ENCODE results near the gene ABHD8.

ABHD8 gene

DNA sequence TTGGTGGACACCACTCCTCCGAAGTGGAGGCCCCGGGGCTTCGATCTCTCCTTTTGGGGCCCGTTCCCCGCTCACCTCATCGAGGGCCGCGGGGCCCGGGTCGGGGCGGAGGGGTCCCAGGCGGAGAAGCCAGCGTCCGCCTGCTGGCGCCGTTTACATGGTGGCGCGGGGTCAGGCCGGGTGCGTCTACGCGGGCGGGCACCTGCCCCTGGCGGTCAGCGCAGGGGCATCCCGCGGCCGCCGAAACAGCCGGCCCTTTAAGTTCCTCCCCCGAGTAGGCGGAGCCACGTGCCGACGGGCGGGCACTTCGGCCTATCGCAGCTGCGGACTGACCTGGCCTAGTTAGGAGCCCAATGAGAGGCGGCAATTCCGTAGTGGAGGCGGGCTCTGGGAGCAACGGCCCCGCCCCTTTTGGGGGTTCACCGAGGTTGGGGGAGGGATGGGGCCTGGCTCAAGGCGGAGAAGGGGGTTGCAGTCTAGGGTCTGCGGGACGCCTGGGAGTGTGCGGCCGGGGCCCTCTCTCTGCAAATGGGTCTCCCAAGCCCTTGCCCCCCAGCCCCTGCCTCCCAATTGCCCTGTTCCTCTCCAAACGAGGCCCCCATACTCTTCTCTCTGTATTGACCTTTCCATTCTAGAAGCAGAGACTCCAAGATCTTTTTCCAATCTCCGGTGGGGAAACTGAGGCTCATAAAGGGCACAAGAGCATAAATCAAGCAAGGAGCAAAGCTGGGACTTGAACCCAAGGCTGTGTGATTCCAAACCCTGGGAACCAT lies at the start of gene ABHD8:
Gene ABHD8 (minus strand): TSS at position 259 of the 773 bp plus-strand sequence. CDS start 1,809 bp downstream, outside the sequence.
- peak; percentile 79 to 85 for DNase-seq (ENCODE audit: low read depth in 2 of 2, low spot score in 1 of 2)

GRCh38 chr19:17352608-17353280 lies 49.5 kb upstream of the ABHD8 start:
- no peak for DNase-seq (ENCODE audit: low read depth in 2 of 2, low spot score in 1 of 2)

DNA sequence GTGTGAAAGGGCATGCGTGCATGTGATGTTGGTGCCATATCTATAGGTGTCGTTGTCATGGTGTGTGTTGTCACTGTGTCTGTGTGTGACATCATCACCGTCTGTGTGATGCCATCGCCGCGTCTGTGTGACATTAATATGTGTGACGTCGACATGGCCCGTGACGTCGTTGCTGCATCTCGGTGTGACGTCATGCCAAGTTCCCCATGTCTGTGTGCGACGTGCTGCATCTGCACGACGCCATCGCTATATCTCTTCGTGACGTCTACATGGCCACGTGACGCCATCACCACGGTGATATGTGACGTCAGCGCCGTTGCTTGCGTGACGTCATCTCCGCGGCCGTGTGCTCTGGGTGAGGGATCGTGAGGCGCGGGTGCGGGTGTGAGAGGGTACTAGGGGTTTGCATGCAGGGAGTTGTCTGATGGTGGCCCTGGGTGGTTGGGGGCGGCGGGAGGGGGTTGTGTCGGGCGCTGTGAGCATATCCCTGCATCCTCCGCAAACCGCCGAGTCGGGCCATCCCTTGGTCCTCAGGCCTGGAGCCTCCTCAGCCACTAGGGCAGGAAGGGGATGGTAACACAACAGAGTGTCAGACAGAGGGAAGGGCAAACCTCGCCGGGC lies 48.7 kb upstream of the ABHD8 start:
- no peak for DNase-seq (ENCODE audit: low read depth in 2 of 2, low spot score in 1 of 2)

- DNase-seq (ENCODE audit: low read depth in 2 of 2, low spot score in 1 of 2) = no peak
These were observed 45.5 kb upstream of the ABHD8 start for GRCh38 chr19:17348700-17349099.

GRCh38 chr19:17347877-17348276 lies 44.7 kb upstream of the ABHD8 start:
- no peak for DNase-seq (ENCODE audit: low read depth in 2 of 2, low spot score in 1 of 2)

DNA sequence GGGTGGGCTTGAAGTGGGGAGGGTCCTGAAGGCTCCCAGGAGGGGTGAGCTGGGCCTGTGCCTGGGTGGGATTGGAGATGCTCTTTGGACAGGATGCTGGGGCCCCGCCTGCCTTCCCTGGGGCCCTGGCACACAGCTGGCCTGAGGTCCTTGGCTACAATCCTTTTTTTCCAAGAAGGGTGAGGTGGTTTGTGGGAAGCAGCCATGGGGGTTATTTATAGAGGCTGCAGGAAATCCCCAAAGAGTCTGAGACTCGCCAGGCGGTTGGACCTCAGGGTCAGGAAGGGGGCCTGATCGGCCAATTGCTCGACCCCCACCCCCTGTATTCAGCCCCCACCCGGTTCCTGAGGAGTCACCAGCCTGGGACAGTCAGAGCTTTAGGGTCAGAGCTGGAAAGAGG lies 44.1 kb upstream of the ABHD8 start:
- DNase-seq (ENCODE audit: low read depth in 2 of 2, low spot score in 1 of 2) = no peak

GRCh38 chr19:17346109-17346671 lies 43.0 kb upstream of the ABHD8 start:
- DNase-seq (ENCODE audit: low read depth in 2 of 2, low spot score in 1 of 2) = peak; percentile 50 to 58

GRCh38 chr19:17341845-17342244 lies 38.6 kb upstream of the ABHD8 start:
- no peak for DNase-seq (ENCODE audit: low read depth in 2 of 2, low spot score in 1 of 2)

GRCh38 chr19:17341386-17341785 lies 38.2 kb upstream of the ABHD8 start:
- no peak for DNase-seq (ENCODE audit: low read depth in 2 of 2, low spot score in 1 of 2)

DNA sequence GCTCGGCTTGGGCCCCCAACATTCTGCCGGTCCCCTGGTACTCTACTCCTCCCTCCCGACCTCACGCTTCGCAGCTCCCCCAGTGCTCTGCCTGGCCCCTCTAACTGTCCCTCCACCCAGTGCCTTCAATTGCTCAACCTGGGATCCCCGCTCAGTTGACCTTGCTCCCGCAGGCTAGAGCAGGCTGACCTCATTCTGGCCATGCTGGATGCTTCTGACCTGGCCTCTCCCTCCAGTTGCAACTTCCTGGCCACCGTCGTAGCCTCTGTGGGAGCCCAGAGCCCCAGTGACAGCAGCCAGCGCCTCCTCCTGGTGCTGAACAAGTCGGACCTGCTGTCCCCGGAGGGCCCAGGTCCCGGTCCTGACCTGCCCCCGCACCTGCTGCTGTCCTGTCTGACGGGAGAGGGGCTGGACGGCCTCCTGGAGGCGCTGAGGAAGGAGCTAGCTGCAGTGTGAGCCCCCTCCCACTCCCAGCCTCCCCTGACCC lies 37.7 kb upstream of the ABHD8 start:
- DNase-seq (ENCODE audit: low read depth in 2 of 2, low spot score in 1 of 2) = no peak

DNA sequence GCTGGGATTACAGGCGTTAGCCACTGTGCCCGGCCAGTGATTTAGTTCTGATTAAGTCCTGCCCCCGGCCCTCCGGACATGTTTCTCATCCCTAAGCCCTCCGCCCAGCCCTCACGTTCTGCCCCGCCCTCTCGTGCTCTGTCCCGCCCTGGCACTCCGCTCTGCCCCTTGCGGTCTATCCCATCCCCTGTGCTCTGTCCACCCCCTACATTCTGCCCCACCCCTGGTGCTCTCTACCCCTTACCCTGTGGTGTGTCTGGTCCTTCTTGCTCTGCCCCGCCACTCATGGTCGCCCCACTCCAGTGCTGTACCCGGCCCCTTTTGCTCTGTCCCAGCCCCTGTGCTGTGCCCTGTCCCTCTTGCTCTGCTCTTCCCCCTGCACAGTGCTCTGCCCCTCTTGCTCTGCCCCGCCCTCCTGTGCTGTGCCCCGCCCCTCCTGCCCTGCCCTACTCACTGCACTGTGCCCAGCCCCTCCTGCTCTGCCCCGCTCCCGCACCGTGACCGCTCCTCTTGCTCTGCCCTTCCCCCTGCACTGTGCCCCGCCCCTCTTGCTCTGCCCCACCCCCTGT lies 37.2 kb upstream of the ABHD8 start:
- DNase-seq (ENCODE audit: low read depth in 2 of 2, low spot score in 1 of 2) = no peak

DNA sequence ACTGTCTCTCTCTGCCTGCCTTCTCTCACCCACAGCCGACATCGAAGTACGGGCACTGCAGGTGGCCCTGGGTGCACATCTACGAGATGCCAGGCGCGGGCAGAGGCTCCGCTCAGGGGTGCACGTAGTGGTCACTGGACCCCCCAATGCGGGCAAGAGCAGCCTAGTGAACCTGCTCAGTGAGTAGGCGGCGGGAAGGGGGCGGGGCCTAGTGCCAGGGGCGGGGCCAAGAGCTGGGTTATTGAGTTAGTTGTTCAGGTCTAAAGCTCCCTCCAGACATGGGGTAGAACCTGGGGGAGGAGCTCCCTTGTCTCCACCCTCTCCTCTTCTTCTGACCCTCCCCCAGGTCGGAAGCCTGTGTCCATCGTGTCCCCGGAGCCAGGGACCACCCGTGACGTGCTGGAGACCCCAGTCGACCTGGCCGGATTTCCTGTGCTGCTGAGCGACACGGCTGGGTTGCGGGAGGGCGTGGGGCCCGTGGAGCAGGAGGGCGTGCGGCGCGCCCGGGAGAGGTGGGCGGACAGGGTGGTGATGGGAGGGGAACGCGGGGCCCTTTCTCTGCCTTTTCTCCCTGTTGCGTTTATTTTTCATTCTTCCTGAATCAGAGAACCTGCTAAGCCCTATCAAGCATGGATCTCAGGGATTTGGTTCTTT lies 36.0 kb upstream of the ABHD8 start:
- no peak for DNase-seq (ENCODE audit: low read depth in 2 of 2, low spot score in 1 of 2)

DNA sequence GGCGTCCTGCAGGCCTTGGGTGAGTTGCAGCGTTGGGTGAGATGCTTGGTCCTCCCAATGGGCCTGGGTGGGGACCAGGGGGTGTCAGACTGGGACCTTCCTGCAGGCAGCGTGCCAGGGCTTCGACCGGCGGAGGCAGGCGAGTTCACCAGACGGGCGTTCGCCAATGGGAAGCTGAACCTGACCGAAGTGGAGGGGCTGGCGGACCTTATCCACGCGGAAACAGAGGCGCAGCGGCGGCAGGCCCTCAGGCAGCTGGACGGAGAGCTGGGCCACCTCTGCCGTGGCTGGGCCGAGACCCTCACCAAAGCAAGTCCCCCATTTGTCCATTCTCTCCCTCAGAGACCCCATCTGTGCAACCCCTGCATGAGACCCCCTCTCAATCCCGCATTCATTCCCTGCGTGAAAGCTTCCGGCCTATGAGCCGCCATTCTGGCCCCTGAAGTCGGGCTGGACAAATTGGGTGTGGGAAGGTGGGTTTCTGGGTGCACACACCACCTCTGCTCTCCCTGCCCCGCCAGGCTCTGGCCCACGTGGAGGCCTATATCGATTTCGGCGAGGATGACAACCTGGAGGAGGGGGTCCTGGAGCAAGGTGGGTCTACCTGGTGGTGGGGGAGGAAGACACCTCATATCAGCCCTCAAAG lies 35.3 kb upstream of the ABHD8 start:
- DNase-seq (ENCODE audit: low read depth in 2 of 2, low spot score in 1 of 2) = no peak

DNA sequence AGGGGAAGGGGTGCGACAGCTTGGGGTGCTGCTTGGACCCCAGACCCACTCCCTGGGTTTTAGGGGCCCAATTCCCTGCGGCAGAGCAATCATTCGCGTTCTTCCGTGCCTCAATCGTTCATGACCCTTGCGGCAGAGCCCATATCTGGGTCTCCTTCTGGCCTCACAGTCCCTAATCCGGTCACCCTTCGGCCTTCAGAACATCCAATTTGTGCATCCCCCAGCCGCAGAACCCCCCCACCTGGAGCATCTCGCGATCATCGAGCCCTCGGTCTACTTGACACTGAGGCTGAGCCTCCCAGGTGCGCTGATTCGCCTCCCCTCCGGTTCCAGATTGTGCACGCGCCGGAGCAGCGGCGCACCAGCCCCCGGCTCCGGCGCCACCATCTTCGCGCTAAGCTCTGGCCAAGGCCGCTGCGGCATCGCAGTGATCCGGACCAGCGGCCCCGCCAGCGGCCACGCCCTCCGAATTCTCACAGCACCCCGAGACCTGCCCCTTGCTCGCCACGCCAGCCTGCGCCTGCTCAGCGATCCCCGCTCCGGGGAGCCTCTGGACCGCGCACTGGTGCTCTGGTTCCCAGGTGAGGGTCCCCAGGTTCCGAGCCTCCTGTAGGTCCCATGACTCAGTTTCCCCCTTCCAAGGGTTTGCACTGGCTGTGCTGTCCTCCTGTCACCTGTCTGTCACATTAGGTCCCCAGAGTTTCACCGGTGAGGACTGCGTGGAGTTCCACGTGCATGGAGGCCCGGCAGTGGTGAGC lies 34.6 kb upstream of the ABHD8 start:
- DNase-seq (ENCODE audit: low read depth in 2 of 2, low spot score in 1 of 2) = no peak

DNA sequence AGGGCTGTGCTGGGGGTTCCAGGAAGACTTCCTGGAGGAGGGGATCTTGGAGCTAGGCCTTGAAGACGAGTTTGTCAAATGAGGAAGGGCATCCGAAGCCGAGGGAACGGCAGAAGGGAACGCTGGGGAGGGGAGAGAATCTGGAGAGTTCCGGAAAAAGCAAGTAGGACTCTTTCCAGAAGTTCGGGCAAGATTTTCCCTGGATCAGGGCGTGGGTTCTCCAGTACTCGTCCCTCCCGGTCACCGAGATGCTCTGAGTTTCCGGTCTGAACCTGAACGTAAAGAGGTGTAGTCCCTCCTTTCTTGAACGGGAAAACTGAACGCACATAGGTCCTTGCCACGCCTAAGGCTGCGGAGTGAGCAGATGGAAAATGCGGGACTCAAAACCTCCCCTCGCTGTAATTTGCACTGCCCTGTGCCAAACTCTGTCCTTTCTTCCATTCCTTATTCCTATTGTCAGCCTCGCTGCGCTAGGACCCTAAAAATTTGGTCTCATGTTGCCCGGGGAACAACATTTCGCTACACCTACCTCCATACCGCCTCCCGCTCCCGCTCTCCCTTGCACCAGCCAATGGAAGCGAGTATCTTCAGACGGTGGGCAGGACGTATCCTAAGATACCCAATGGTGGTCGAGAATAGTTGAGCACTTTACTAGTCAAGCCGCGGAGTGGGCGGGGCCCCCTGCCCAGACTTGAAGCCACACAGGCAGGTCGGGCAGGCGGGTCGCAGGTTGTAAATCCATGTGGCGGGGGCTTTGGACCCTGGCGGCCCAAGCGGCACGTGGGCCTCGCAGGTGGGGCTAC lies 33.8 kb upstream of the ABHD8 start, which contains the start of gene GTPBP3:
Gene GTPBP3 (plus strand): TSS at position 682 of the 803 bp plus-strand sequence. CDS start 59 bp downstream, at position 741.
- peak; percentile 88 to 90 for DNase-seq (ENCODE audit: low read depth in 2 of 2, low spot score in 1 of 2)

DNA sequence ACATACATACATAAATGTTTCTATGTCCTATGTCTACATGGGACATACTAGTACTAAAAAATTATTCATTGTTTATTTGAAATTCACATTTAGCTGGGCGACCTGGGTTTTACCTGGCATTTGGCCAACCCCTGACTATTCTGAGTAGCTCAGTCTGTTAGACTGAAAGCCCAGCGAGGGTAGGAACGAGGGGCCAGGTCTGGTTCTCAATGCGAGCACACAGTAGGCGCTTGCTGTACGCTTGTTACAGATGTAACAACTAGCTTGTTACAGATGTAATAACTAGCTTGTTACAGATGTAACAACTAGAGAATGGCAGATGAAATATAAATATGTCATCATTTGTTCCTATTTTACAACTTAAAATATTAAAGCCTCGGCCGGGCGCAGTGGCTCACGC lies 32.4 kb upstream of the ABHD8 start:
- DNase-seq (ENCODE audit: low read depth in 2 of 2, low spot score in 1 of 2) = no peak

DNA sequence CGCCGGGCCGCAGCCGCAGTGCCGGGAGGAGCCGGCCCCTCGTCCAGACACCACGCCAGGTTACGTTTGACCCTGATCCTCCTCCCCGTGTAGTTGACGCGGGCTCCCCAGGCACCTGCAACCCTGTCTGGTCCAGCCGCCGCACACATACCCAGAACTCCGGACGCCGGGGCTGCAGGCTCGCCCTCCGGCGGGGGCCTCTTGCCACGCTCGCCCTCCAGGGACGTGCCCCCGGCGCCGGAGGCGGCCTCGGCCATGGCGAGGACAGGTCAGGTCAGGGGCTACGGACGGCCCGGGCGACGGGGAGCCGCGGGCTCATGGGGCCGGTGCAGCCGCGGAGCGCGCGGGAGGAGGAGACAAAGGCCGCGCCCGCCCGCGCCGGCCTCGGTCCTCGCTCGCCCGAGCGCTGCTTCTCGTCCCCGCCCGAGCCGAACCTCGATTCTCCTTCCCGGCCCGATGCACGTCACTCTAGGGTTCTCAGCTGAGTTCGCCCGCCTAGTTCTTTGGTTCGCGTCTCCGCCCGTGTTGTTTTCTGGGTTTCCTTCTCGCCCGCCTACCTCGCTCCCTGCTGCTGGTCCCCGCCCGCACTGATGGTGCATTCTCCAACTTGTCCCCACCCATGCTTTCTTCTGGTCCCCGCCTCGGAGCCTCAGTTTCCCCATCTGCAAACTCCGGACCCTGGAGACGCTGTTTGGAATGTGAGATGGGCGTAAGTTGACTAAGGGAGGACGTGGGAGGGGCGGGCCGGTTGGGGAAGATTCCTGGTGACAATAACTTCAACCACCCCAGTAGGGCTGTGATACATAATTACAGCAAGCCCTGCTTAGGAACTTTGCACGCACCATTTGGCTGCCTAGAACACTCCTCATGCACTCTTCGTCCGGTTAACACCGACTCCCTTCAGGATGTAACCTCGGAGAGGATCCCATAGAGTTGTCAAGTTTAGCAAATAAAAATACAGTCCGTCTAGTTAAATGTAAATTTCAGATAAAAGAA lies 31.5 kb upstream of the ABHD8 start, which contains the start of gene ANO8:
Gene ANO8 (minus strand): TSS at position 442 of the 996 bp plus-strand sequence. CDS start 185 bp downstream, at position 257.
- peak; percentile 88 to 91 for DNase-seq (ENCODE audit: low read depth in 2 of 2, low spot score in 1 of 2)

All from stimulated activated CD8-positive, alpha-beta memory T cell treated with anti-CD3 and anti-CD28 coated beads, Interleukin-4, amount 100 ng/mL, for 1 hour (primary cell).